PFSK-1 (cell line): ENCODE results near the gene C16orf96.

Experiments
- FOXP2 ChIP-seq: optimal IDR thresholded peaks from 2 replicates; pipeline ENCODE3; 2011; ENCODE audit warnings: borderline replicate concordance, control low read depth, inconsistent platforms; ENCODE audit not compliant: insufficient read depth; ENCODE audit errors: extremely low read length, extremely low read depth
- POLR2AphosphoS5 ChIP-seq: IDR thresholded peaks from 2 replicates; pipeline ENCODE4 v1.6.1; 2012; ENCODE audit warnings: low read depth, mild to moderate bottlenecking, control low read depth, low read length, moderate library complexity
- REST ChIP-seq, 2 experiments: IDR thresholded peaks; 2 replicates each; pipeline versions ENCODE4 v1.6.1 to v1.8.0; 2011 to 2012; ENCODE audit warnings: low read depth in 2 of 2, low read length in 2 of 2, control low read depth in 1 of 2, inconsistent platforms in 1 of 2, mild to moderate bottlenecking in 1 of 2, moderate library complexity in 1 of 2; ENCODE audit not compliant: insufficient read depth in 1 of 2
- SIN3A ChIP-seq: IDR thresholded peaks from 2 replicates; pipeline ENCODE4 v1.6.1; 2012; ENCODE audit warnings: mild to moderate bottlenecking, low read length, moderate library complexity, borderline replicate concordance; ENCODE audit not compliant: insufficient read depth
- TAF1 ChIP-seq: IDR thresholded peaks from 2 replicates; pipeline ENCODE4 v1.6.1; 2012; ENCODE audit warnings: low read length, control low read depth, borderline replicate concordance; ENCODE audit not compliant: insufficient read depth

C16orf96 gene

GRCh38 chr16:4633910-4634635 lies 77.9 kb downstream of the C16orf96 start:
- TF ChIP-seq REST (IDR thresholded peaks at IDR 0.05; ENCODE audit: insufficient read depth in 1 of 2, low read depth in 2 of 2, low read length in 2 of 2), result no peak
- TF ChIP-seq POLR2AphosphoS5, result no peak
- TF ChIP-seq TAF1, result no peak
- no peak for TF ChIP-seq FOXP2

GRCh38 chr16:4634768-4635167 lies 78.6 kb downstream of the C16orf96 start:
- TF ChIP-seq REST (IDR thresholded peaks at IDR 0.05; ENCODE audit: insufficient read depth in 1 of 2, low read depth in 2 of 2, low read length in 2 of 2), result no peak
- no peak for TF ChIP-seq SIN3A

- TF ChIP-seq POLR2AphosphoS5, result no peak
- no peak for TF ChIP-seq FOXP2
- TF ChIP-seq REST (IDR thresholded peaks at IDR 0.05; ENCODE audit: insufficient read depth in 1 of 2, low read depth in 2 of 2, low read length in 2 of 2), result no peak
- no peak for TF ChIP-seq TAF1
- no peak for TF ChIP-seq SIN3A
Observed at GRCh38 chr16:4636196-4636595, 80.1 kb downstream of the C16orf96 start.

- TF ChIP-seq SIN3A, result no peak
- no peak for TF ChIP-seq TAF1
- TF ChIP-seq POLR2AphosphoS5, result no peak
- no peak for TF ChIP-seq FOXP2
- TF ChIP-seq REST (IDR thresholded peaks at IDR 0.05; ENCODE audit: insufficient read depth in 1 of 2, low read depth in 2 of 2, low read length in 2 of 2), result no peak
Observed at GRCh38 chr16:4637501-4638166, 81.5 kb downstream of the C16orf96 start.
